ENCODE results near the gene TCF23.
A peak's percentile ranks its signal among the peaks of the same experiment; 100 is the strongest.
"Not testable (repeated sequence)": the region's sequence is repeated elsewhere in the genome, so short reads cannot be mapped to it uniquely, and the experiment has no call there.

Gene TCF23

GRCh38 chr2:27119330-27119670, 29.5 kb upstream of the TCF23 start:
- H3K36me3 ChIP-seq (replicated peaks); H3K27me3 ChIP-seq (ENCODE audit: low read depth); H3K9me3 ChIP-seq; DNase-seq (ENCODE audit: low spot score in 2 of 2); H3K4me3 ChIP-seq; in situ Hi-C loops (cut with MboI; ENCODE audit: low sequenced_read_pairs): not testable (repeated sequence)
- H3K4me1 ChIP-seq = peaks cover 11% of the 10 kb centered on the region

GRCh38 chr2:27121906-27122305, 26.9 kb upstream of the TCF23 start:
- no peaks in the 10 kb centered on the region for H3K27me3 ChIP-seq (ENCODE audit: low read depth)
- DNase-seq (ENCODE audit: low spot score in 2 of 2) = no peak
- H3K9me3 ChIP-seq = no peaks in the 10 kb centered on the region
- H3K36me3 ChIP-seq (replicated peaks) = no peaks in the 10 kb centered on the region
- in situ Hi-C loops (cut with MboI; ENCODE audit: low sequenced_read_pairs) = no loop called here
- no peak overlapping the region for H3K4me3 ChIP-seq
- peaks cover 11% of the 10 kb centered on the region for H3K4me1 ChIP-seq

GRCh38 chr2:27122791-27123190, 26.0 kb upstream of the TCF23 start:
- no peak for DNase-seq (ENCODE audit: low spot score in 2 of 2)
- no peaks in the 10 kb centered on the region for H3K27me3 ChIP-seq (ENCODE audit: low read depth)
- no peak overlapping the region for H3K4me3 ChIP-seq
- no peaks in the 10 kb centered on the region for H3K36me3 ChIP-seq (replicated peaks)
- in situ Hi-C loops (cut with MboI; ENCODE audit: low sequenced_read_pairs) = no loop called here
- H3K9me3 ChIP-seq = no peaks in the 10 kb centered on the region
- H3K4me1 ChIP-seq = peaks cover 11% of the 10 kb centered on the region

GRCh38 chr2:27123302-27124150, 25.3 kb upstream of the TCF23 start, which contains the start of gene ABHD1:
ABHD1 (plus strand) TSS chr2:27123815; CDS start chr2:27123949, 134 bp downstream.
- no peaks in the 10 kb centered on the region for H3K9me3 ChIP-seq
- H3K4me3 ChIP-seq = peak within 1 kb of the TSS; percentile 39
- in situ Hi-C loops (cut with MboI; ENCODE audit: low sequenced_read_pairs) = no loop called here
- DNase-seq (ENCODE audit: low spot score in 2 of 2) = peak; percentile 41 to 80
- H3K27me3 ChIP-seq (ENCODE audit: low read depth) = no peaks in the 10 kb centered on the region
- peaks cover 1% of the 10 kb centered on the region; the same call in 1 of the 2 replicates for H3K36me3 ChIP-seq (replicated peaks)
- H3K4me1 ChIP-seq = peaks cover 11% of the 10 kb centered on the region

- Histone ChIP-seq H3K4me1 (peaks cover 7% of the 10 kb centered on the region), H3K27me3 (ENCODE audit: low read depth) (no peaks in the 10 kb centered on the region), H3K4me3 (no peak overlapping the region), H3K36me3 (replicated peaks) (peaks cover 6% of the 10 kb centered on the region), H3K9me3 (no peaks in the 10 kb centered on the region)
- in situ Hi-C loops (cut with MboI; ENCODE audit: low sequenced_read_pairs) = no loop called here
- DNase-seq (ENCODE audit: low spot score in 2 of 2) = no peak
These were observed 23.7 kb upstream of the TCF23 start for GRCh38 chr2:27125104-27125503.

GRCh38 chr2:27126252-27126710, 22.5 kb upstream of the TCF23 start:
- no peaks in the 10 kb centered on the region for H3K27me3 ChIP-seq (ENCODE audit: low read depth)
- peaks cover 7% of the 10 kb centered on the region for H3K4me1 ChIP-seq
- peaks cover 16% of the 10 kb centered on the region for H3K36me3 ChIP-seq (replicated peaks)
- no peak overlapping the region for H3K4me3 ChIP-seq
- no peak for DNase-seq (ENCODE audit: low spot score in 2 of 2)
- in situ Hi-C loops (cut with MboI; ENCODE audit: low sequenced_read_pairs) = no loop called here
- no peaks in the 10 kb centered on the region for H3K9me3 ChIP-seq

GRCh38 chr2:27127883-27128667, 20.7 kb upstream of the TCF23 start:
- no peaks in the 10 kb centered on the region for H3K27me3 ChIP-seq (ENCODE audit: low read depth)
- in situ Hi-C loops (cut with MboI; ENCODE audit: low sequenced_read_pairs) = no loop called here
- DNase-seq (ENCODE audit: low spot score in 2 of 2) = no peak
- H3K4me3 ChIP-seq = no peak overlapping the region
- H3K9me3 ChIP-seq = no peaks in the 10 kb centered on the region
- peaks cover 34% of the 10 kb centered on the region for H3K36me3 ChIP-seq (replicated peaks)
- peaks cover 7% of the 10 kb centered on the region for H3K4me1 ChIP-seq

GRCh38 chr2:27128668-27129571, 19.9 kb upstream of the TCF23 start:
- Histone ChIP-seq H3K4me3 (no peak overlapping the region), H3K36me3 (replicated peaks) (peaks cover 34% of the 10 kb centered on the region), H3K4me1 (peaks cover 8% of the 10 kb centered on the region), H3K27me3 (ENCODE audit: low read depth) (no peaks in the 10 kb centered on the region), H3K9me3 (no peaks in the 10 kb centered on the region)
- in situ Hi-C loops (cut with MboI; ENCODE audit: low sequenced_read_pairs) = no loop called here
- DNase-seq (ENCODE audit: low spot score in 2 of 2) = no peak

- Histone ChIP-seq H3K36me3 (replicated peaks) (peaks cover 38% of the 10 kb centered on the region), H3K27me3 (ENCODE audit: low read depth) (no peaks in the 10 kb centered on the region), H3K9me3 (no peaks in the 10 kb centered on the region), H3K4me3 (no peak overlapping the region), H3K4me1 (peaks cover 9% of the 10 kb centered on the region)
- in situ Hi-C loops (cut with MboI; ENCODE audit: low sequenced_read_pairs) = no loop called here
- DNase-seq (ENCODE audit: low spot score in 2 of 2) = no peak
These were observed 18.4 kb upstream of the TCF23 start for GRCh38 chr2:27130396-27130795.

- H3K9me3 ChIP-seq = no peaks in the 10 kb centered on the region
- H3K27me3 ChIP-seq (ENCODE audit: low read depth) = no peaks in the 10 kb centered on the region
- in situ Hi-C loops (cut with MboI; ENCODE audit: low sequenced_read_pairs) = no loop called here
- H3K4me3 ChIP-seq = no peak overlapping the region
- DNase-seq (ENCODE audit: low spot score in 2 of 2) = no peak
- H3K36me3 ChIP-seq (replicated peaks) = peaks cover 38% of the 10 kb centered on the region
- peaks cover 9% of the 10 kb centered on the region for H3K4me1 ChIP-seq
These were observed 17.4 kb upstream of the TCF23 start for GRCh38 chr2:27131429-27131828.

GRCh38 chr2:27133195-27133875, 15.5 kb upstream of the TCF23 start:
- H3K36me3 ChIP-seq (replicated peaks) = peaks cover 38% of the 10 kb centered on the region
- peaks cover 9% of the 10 kb centered on the region for H3K4me1 ChIP-seq
- in situ Hi-C loops (cut with MboI; ENCODE audit: low sequenced_read_pairs) = no loop called here
- H3K4me3 ChIP-seq = peak overlapping the region; percentile 85
- DNase-seq (ENCODE audit: low spot score in 2 of 2) = no peak
- no peaks in the 10 kb centered on the region for H3K9me3 ChIP-seq
- no peaks in the 10 kb centered on the region for H3K27me3 ChIP-seq (ENCODE audit: low read depth)

GRCh38 chr2:27133905-27134780, 14.7 kb upstream of the TCF23 start, which contains the start of gene PREB:
PREB (minus strand) TSS chr2:27134636; CDS start chr2:27134421, 215 bp downstream.
- peak; percentile 93 to 99 for DNase-seq (ENCODE audit: low spot score in 2 of 2)
- Histone ChIP-seq H3K9me3 (no peaks in the 10 kb centered on the region), H3K27me3 (ENCODE audit: low read depth) (no peaks in the 10 kb centered on the region), H3K36me3 (replicated peaks) (peaks cover 35% of the 10 kb centered on the region), H3K4me3 (peak within 1 kb of the TSS; percentile 85), H3K4me1 (peaks cover 9% of the 10 kb centered on the region)
- in situ Hi-C loops (cut with MboI; ENCODE audit: low sequenced_read_pairs) = no loop called here
